ENCODE measurements around the gene UCK2.

DNA sequence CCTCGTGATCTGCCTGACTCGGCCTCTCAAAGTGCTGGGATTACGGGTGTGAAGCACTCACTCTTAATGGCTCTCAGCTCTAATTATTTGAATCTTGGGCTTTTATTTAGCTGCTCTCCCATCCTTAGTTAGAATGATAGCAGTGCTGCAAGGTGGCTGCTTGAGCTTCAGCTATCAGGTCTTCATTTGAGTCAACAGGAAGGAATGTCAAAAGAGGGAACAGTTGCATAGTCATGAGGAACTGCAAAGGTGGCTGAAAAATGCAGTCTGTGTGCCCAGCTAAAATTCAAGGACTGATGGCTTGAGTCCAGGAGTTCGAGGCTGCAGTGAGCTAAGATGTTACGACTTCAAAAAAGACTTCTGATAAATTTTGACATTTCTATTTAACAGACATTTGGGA lies 55.6 kb downstream of the UCK2 start:
- TF ChIP-seq ELF4 (IDR thresholded peaks at IDR 0.05) (no peak), FOXA1 (IDR thresholded peaks at IDR 0.05) (no peak), BHLHE40 (IDR thresholded peaks at IDR 0.05; ENCODE audit: borderline replicate concordance) (no peak), HDGF (IDR thresholded peaks at IDR 0.05; ENCODE audit: borderline replicate concordance) (no peak), ZNF384 (IDR thresholded peaks at IDR 0.05) (no peak), CTBP1 (IDR thresholded peaks at IDR 0.05; ENCODE audit: borderline replicate concordance) (no peak), SP1 (IDR thresholded peaks at IDR 0.05) (no peak)

Data from HEK293T (cell line).